ENCODE data around the gene ADCYAP1R1. TPM values are rescaled to one million over a fixed set of nuclear protein-coding genes. Genes with fewer than 3 reads are reported as not detected.

ADCYAP1R1 gene
- total RNA-seq, 6 experiments from 2014 or later: 0.03 TPM; not detected in 5

DNA sequence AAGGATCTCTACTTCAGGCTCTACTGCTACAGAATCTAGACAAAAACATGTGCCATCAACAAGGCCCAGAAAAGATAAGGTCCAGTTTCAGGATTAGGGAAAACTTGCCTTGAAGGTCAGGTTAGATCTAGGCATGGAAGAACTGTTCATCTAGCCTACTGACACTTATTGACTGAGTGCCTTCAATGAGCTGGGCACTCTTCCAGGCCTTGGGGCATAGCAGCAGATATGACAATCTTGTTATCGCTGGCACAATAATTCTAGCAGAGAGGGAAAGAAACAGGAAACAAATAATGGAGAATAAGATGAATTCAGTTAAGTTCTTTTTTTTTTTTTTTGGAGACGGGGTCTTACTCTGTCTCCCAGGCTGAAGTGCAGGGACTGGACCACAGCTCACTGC, 71.6 kb downstream of the ADCYAP1R1 start:
- Mint-ChIP-seq H3K27me3 (ENCODE audit: insufficient read depth) (peaks cover 7% of the 10 kb centered on the region), H3K4me1 (ENCODE audit: low read depth) (peaks cover 10% of the 10 kb centered on the region), H3K9me3 (no peaks in the 10 kb centered on the region), H3K27ac (no peak overlapping the region), H3K36me3 (ENCODE audit: low read depth) (no peaks in the 10 kb centered on the region), H3K4me3 (no peak overlapping the region)
- no peak for DNase-seq
- TF ChIP-seq, protein P1, sequence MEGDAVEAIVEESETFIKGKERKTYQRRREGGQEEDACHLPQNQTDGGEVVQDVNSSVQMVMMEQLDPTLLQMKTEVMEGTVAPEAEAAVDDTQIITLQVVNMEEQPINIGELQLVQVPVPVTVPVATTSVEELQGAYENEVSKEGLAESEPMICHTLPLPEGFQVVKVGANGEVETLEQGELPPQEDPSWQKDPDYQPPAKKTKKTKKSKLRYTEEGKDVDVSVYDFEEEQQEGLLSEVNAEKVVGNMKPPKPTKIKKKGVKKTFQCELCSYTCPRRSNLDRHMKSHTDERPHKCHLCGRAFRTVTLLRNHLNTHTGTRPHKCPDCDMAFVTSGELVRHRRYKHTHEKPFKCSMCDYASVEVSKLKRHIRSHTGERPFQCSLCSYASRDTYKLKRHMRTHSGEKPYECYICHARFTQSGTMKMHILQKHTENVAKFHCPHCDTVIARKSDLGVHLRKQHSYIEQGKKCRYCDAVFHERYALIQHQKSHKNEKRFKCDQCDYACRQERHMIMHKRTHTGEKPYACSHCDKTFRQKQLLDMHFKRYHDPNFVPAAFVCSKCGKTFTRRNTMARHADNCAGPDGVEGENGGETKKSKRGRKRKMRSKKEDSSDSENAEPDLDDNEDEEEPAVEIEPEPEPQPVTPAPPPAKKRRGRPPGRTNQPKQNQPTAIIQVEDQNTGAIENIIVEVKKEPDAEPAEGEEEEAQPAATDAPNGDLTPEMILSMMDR (IDR thresholded peaks at IDR 0.05): no peak

DNA sequence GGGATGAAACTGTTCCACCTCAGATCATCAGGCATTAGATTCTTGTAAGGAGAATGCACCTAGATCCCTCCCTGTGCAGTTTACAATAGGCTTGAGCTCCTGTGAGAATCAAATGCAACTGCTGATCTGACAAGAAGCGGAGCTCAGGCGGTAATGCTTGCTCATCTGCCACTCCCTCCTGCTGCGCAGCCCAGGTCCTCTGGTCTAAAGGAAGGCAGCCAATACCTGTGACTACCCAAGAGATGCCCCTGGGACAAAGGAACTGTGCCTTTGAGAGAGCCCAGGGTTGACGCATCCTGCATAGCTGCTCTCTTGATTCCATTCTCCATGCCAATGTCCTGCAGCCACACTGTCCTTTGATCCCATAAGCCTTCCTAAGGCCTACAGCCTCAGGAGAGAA, 73.1 kb downstream of the ADCYAP1R1 start:
- Mint-ChIP-seq H3K9me3 (no peaks in the 10 kb centered on the region), H3K4me1 (ENCODE audit: low read depth) (peaks cover 10% of the 10 kb centered on the region), H3K27me3 (ENCODE audit: insufficient read depth) (peaks cover 10% of the 10 kb centered on the region; the same call in 1 of the 2 replicates), H3K36me3 (ENCODE audit: low read depth) (no peaks in the 10 kb centered on the region), H3K27ac (no peak overlapping the region), H3K4me3 (no peak overlapping the region)
- TF ChIP-seq, protein P1 (IDR thresholded peaks at IDR 0.05): no peak
- DNase-seq: no peak

DNA sequence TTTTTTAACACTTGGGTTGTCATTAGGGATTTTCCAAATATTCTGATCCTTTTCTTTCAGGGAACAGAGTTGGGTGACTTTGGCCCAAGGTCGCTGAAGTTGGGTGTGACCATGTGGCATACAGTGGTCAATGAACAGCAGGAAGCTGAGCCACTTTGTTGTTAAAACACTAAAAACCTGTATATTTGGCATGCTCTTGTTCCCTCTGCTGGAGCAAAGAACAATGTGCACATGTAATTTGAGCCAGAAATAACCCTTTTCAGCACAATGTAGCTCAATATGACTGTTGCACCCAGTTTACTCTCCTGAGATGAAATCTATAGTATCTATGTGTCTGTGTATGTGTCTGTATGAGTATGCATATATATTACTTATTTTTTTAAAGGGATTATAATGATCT, 74.9 kb downstream of the ADCYAP1R1 start:
- Mint-ChIP-seq H3K9me3 (no peaks in the 10 kb centered on the region), H3K27me3 (ENCODE audit: insufficient read depth) (peaks cover 5% of the 10 kb centered on the region; the same call in 1 of the 2 replicates), H3K36me3 (ENCODE audit: low read depth) (no peaks in the 10 kb centered on the region), H3K27ac (no peak overlapping the region), H3K4me3 (no peak overlapping the region), H3K4me1 (ENCODE audit: low read depth) (peaks cover 10% of the 10 kb centered on the region)
- DNase-seq: peak; percentile 33
- TF ChIP-seq, protein P1 (IDR thresholded peaks at IDR 0.05): peak; percentile 68

DNA sequence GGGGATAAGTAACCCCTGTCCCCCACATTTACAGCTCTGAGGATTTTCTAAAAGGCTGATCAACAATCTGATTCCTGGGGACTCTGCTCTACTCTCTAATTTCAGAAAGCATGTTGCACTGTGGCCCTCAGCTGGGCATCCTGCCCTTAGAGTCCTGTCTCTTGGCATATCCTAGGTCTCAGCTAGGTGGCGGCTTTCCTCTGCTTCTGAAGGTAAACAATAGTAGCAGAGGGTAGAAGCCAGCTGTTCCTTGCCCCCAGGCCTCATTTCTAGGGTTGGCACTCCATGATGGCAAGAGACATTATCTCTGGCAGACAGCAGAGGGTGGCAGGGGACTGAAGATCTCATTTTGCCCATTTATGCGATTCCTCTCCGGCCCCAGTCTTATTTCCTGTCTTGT, 77.0 kb downstream of the ADCYAP1R1 start:
- Mint-ChIP-seq H3K27ac (no peak overlapping the region), H3K36me3 (ENCODE audit: low read depth) (no peaks in the 10 kb centered on the region), H3K9me3 (no peaks in the 10 kb centered on the region), H3K4me3 (no peak overlapping the region), H3K27me3 (ENCODE audit: insufficient read depth) (peaks cover 3% of the 10 kb centered on the region; the same call in 1 of the 2 replicates), H3K4me1 (ENCODE audit: low read depth) (no peaks in the 10 kb centered on the region)
- no peak for DNase-seq
- TF ChIP-seq, protein P1 (IDR thresholded peaks at IDR 0.05): peak; percentile 43; the same call in 1 of the 2 replicates

DNA sequence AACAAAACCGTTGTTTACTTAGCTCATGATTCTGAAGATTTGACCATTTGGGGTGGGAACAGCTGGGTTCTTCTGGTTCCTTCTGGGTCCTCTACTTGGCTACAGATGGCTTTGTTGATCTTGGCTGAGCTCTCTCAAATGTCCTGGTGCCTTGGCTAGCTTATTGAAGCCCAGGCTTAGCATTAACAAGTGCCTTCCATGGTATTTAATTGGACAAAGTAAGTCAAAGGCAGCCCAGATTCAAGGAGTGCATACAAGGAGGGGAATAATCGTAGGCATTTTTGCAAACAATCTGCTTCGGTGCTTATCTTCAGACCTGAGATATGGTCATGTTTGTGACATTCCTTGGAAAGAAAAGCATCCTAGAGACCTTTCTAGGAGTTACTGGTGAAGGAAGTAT, 81.4 kb downstream of the ADCYAP1R1 start:
- Mint-ChIP-seq H3K27me3 (ENCODE audit: insufficient read depth) (peaks cover 5% of the 10 kb centered on the region; the same call in 1 of the 2 replicates), H3K4me1 (ENCODE audit: low read depth) (no peaks in the 10 kb centered on the region)

More for the DNA sequence above, 81.4 kb downstream of the ADCYAP1R1 start:
- no peaks in the 10 kb centered on the region for H3K9me3 Mint-ChIP-seq
- DNase-seq: no peak
- no peaks in the 10 kb centered on the region for H3K36me3 Mint-ChIP-seq (ENCODE audit: low read depth)
- TF ChIP-seq, protein P1 (IDR thresholded peaks at IDR 0.05): no peak
- no peak overlapping the region for H3K4me3 Mint-ChIP-seq
- no peak overlapping the region for H3K27ac Mint-ChIP-seq

All from HFFc6 (cell line).